IPS DF 4.7 (cell line): ENCODE data around the gene ITPK1.

Source experiments
- DNase-seq: peaks from one replicate; pipeline ENCODE4 v3.0.0-alpha.2; 2013; ENCODE audit warnings: low spot score; ENCODE audit errors: extremely low read depth

Gene ITPK1

DNA sequence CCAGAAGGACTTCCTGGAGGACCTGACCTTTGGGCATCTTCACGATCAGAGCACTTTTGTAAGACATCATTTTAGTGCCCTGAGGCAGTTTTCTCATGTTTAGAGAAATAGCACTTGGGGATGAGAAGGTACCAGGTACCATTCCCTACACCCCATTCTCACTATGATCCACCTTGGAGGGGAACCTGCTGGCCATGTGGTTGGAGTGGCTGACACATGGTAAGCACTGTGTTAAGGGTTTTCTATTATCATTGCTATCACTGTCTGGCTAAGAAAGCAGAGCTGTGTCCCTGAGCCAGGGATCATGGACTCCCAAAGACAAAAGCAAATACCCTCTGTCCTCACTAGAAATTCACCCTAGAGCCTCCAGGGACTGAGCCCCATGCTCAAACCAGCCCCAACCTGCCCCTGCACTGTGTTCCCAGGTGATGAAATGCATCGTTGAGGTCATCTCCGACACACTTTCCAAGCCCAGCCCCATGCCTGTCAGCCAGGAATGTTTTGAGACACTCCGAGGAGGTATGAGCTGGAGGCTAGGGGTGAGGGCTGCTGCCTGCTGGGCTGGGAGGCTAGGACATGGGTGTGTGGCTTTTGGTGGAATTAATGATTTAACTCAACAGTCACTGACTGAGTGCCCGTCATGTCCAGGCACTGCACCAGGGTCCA, 189.4 kb downstream of the ITPK1 start:
- DNase-seq: no peak

- no peak for DNase-seq
These were observed 190.3 kb downstream of the ITPK1 start for GRCh38 chr14:92925446-92925845.

DNA sequence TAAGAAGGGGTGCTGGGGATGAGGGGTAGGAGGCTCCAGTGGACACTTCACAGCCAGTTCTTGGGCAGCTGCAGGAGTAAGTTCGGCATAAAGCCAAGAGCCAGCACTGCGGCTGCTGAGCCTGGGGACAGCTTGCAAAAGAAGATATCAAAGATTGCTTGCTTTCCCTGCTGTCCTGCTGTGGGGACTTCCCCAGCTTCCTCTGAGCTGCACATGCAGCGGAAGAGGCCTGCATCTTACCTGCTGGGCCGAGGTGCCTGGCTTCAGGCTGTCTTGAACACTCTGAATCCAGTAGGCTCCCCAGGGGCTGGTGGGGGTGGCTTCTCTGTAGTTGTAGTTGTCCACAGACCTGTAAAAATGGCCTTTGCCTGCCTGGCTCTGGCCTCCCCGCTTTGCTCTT, 191.5 kb downstream of the ITPK1 start:
- DNase-seq: no peak

DNA sequence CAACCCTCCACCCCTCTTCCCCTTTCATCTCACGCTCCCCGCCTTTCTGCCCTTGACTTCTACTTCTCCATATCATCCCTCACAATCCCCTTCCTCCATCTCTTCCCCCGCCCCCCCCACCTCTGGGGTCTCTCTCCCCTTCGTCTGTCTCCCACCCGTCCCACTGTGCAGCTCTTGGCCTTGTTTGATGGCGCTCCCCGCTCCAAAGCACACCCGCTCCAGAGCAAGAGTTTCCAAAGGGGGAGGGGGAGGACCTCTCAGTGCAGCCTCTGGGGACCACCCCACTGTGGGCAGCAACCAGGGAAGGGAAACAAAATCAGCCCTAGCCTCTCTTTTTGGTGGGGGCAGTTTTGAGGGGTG, 192.0 kb downstream of the ITPK1 start:
- no peak for DNase-seq

DNA sequence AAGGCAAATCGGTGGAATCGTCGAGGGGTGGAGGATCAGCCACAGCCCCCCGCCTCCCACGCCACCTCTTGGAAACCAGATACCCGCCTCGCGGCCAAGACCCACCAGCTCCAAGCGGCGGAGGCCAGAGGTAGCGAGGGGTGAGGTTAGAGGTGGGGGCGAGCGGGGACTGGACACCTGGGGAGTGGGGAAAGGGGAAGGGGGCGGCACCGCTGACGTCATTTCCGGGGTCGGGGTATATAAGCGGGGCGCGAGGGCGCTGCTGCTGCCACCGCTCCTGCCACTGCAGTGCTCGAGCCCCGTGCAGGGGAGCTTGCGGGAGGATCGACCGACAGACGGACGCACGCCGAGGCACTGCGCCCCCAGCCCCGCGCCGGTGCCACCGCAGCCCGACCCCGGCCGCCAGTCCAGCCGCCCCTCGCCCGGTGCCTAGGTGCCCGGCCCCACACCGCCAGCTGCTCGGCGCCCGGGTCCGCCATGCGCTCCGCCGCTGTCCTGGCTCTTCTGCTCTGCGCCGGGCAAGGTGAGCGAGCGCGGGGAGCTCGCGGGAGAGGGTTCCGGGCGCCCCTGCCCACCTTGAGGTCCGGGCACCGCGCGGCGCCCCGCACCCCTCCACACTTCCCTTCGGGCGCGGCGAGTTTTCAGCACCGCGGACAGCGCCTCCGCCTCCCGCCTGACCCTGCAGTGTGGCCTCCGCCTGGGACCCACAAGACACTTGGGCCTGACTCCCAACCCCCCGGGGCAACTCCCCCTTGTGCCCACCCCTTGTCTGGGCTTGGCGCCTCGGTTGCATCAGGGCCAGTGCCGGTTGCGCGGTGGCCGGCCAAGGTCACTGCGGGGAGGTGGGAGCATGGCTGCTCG, 192.6 kb downstream of the ITPK1 start, which contains the start of gene CHGA:
CHGA (plus strand) TSS at position 268 of the 861 bp plus-strand sequence; CDS start at position 478, 210 bp downstream.
- DNase-seq: no peak

GRCh38 chr14:92922155-92922735, 193.5 kb downstream of the ITPK1 start:
- DNase-seq: no peak

- no peak for DNase-seq
These were observed 195.7 kb downstream of the ITPK1 start for GRCh38 chr14:92920001-92920400.

GRCh38 chr14:92917956-92918355, 197.8 kb downstream of the ITPK1 start:
- no peak for DNase-seq

DNA sequence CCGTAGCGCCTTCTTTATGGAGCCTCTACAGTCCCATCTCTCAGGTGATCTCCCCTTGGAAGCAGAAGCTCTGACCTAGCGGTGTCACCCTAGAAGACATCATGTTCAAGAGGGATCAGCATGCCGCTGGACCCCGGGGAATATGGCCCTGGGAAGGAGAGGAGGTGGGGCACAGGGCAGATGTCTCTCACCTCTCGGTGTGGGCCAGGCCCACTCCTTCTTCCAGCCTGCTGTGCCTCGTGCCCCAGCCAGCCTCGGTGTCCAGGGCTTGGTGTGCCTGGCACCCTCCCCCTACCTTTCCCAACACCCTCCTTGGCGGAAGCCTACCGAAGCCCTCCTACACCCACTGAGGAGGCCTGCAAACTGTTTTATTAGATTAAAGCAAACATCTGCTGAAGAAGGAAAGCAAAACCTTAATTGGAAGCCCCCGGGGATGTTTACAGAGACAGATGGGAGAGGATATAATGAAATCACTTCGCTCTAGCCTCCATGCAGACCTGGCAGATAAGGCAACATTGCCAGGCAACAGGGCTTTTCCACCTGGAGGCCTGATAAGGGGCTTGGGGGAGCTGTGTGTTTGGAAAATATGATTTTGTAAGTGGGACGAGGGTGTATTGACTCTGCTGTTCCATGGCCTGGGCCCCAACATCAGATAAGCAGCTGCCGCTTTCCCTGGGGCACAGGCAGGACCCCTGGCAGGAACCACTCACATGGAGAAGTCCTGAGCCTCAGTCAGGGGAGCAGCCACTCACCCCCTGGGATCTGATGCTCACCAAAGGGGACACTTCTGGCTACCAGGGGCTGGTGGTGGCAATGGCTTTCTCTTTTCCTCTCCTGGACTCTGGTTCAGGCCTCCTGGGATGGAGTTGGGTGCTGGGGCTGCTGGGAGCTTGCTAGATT, 198.4 kb downstream of the ITPK1 start:
- DNase-seq: no peak

GRCh38 chr14:92916201-92916600, 199.5 kb downstream of the ITPK1 start:
- DNase-seq: no peak

GRCh38 chr14:92914087-92914656, 201.6 kb downstream of the ITPK1 start:
- no peak for DNase-seq

DNA sequence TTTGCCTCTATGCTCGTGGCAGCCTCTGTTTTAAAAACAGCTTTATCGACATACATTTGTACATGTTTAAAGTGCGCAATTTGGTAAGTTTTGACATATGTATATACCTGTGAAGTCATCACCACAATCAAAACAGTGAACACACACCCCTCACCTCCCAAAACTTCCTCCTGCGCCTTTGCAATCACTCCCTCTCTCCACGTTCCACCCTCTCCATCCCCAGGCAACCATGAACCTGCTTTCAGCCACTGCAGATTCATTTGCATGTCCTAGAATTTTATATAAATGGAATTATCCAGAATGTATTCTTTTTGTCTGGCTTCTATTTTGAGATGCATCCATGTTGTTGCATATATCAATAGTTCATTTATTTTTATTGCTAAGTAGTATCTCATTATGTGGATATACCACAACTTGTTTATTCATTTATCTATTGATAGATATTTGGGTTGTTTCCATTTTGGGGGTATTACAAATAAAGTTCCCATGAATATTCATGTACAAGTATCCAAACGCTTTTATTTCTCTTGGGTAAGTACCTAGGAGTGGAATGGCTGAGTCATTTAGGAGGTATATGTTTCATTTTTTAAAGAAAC, 208.3 kb downstream of the ITPK1 start:
- no peak for DNase-seq

- no peak for DNase-seq
These were observed 208.9 kb downstream of the ITPK1 start for GRCh38 chr14:92906823-92907222.

- no peak for DNase-seq
These were observed 209.3 kb downstream of the ITPK1 start for GRCh38 chr14:92906420-92906819.

DNA sequence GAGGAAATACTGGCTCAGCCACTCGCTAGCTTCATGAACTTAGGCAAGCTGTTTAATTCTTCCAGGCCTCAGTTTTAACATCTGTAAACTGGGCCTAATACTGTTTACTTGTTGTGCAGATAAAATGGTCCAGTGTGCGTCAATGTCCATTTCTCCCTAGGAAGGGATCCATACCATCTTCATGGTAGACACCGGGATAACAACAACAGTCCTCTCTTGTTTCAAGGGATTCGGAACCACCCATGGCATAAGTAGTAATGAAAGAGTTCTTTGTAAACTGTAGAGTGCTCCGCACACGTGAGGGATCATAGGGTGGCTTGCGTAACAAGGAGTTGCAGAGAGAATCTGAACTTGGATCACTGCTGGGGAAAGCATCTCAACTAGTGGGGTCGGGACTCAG, 210.1 kb downstream of the ITPK1 start:
- no peak for DNase-seq

DNA sequence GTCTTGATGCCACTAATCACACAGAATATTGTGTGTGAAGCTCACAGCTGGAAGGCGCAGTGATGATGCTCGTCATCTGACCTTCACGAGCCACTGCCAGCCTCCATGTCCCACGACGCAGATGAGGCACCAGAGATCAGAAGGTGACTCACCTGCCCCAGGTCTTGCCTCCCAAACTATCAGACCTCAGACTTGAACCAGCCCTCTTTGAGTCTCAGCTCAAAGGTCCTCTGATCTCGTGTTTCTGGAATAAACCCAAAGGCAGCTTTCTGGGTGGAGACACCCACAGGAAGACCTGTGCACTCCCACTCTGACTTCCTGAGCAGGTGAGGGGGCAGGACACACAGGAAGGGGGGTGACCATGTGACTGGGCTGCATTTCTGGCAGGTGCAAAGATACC, 212.4 kb downstream of the ITPK1 start:
- DNase-seq: no peak

GRCh38 chr14:92902726-92903125, 213.0 kb downstream of the ITPK1 start:
- DNase-seq: no peak

GRCh38 chr14:92902191-92902590, 213.5 kb downstream of the ITPK1 start:
- no peak for DNase-seq

GRCh38 chr14:92900660-92901059, 215.1 kb downstream of the ITPK1 start:
- no peak for DNase-seq

GRCh38 chr14:92898566-92899131, 217.1 kb downstream of the ITPK1 start:
- no peak for DNase-seq
